ENCODE measurements around the gene ADARB2. TPM values are rescaled to one million over a fixed set of nuclear protein-coding genes. Genes with fewer than 3 reads are reported as not detected.

ADARB2 gene
- total and polyA plus RNA-seq, 10 of the 15 experiments (the other 5 are each of a cell fraction or from before 2014, with no cell fraction given): 0.02 to 4.1 (median 0.76) TPM

DNA sequence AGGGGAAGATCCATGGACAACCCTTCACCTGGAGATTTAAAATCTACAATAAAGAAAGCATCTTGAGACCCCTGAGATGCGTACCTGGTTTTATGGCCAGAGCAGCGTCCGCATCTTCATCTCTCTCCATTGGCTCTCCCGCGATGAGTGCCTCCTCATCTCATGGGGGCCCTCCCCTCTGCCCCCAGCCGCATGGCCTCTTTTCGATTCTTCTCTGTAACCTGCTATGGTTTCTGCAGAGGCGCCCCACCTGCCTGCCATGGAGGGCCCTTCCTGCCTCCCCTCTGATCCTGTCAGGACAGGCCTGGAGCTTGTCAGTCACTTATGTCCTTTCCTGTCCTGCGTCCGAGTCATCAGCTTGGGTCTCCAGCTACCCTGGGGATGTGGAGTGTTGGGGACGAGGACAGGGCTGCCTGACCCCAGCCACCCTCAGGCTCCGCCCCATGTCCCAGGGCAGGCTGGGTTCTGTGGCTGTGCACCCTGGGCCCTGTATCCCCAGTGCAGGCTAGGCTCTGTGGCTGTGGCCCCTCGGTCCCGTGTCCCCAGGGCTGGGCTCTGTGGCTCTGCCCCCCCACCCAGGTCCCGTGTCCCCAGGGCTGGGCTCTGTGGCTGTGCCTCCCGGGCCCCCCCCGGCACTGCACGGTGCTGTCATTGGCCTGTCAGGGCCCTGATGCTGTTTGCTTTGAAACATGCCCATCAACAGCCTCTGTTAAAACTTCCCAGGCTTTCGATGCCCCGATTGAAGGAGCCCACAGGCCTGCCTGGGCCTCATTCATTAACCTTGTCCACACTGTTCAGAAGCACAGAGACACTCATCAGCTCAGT, 581.3 kb downstream of the ADARB2 start:
- Histone ChIP-seq H3K9me3 (replicated peaks; ENCODE audit: control insufficient read depth, insufficient read depth, low read length) (no peaks in the 10 kb centered on the region), H3K9ac (ENCODE audit: control insufficient read depth, insufficient read depth, low read length) (no peak overlapping the region), H4K20me1 (ENCODE audit: control insufficient read depth, insufficient read depth) (no peaks in the 10 kb centered on the region), H3K27ac (ENCODE audit: control insufficient read depth, insufficient read depth) (no peak overlapping the region), H3K4me3 (no peak overlapping the region), H3K36me3 (ENCODE audit: control insufficient read depth in 2 of 2, insufficient read depth in 2 of 2, low read length in 1 of 2) (no peaks in the 10 kb centered on the region), H3K4me2 (ENCODE audit: control insufficient read depth, insufficient read depth) (no peak overlapping the region), H3K27me3 (replicated peaks in 1 of 2; ENCODE audit: control insufficient read depth in 2 of 2, insufficient read depth in 2 of 2, low read length in 1 of 2) (no peaks in the 10 kb centered on the region; a peak in 1 of 4 replicates), H3K4me1 (ENCODE audit: control insufficient read depth, insufficient read depth, low read length) (no peaks in the 10 kb centered on the region), H3K79me2 (ENCODE audit: control insufficient read depth, insufficient read depth, low read length) (no peaks in the 10 kb centered on the region), H2AFZ (ENCODE audit: control insufficient read depth, low read depth, low read length) (no peak overlapping the region)
- WGBS (ENCODE audit: insufficient coverage, insufficient replicate concordance, low lambda C conversion rate, missing lambda C conversion rate): 55% methylated on average over 18 of the region's 20 CpGs
- RAD21 ChIA-PET (ENCODE audit: unreplicated experiment): no interaction called here
- ATAC-seq (no peak), DNase-seq (ENCODE audit: low read depth, low spot score) (no peak), FAIRE-seq (no peak)
- CTCF ChIA-PET: no interaction called here
- POLR2A ChIA-PET: no interaction called here
- intact Hi-C loops (cut with micrococcal nuclease; ENCODE audit: unreplicated experiment) (no loop called here), in situ Hi-C loops (cut with MboI) (no loop called here)
- no TSS peak for BruUV-seq (replicated peaks)
- SMC1A ChIA-PET (ENCODE audit: uncharacterized antibody, unreplicated experiment): no interaction called here
- TF ChIP-seq CREM (IDR thresholded peaks at IDR 0.05; ENCODE audit: low read depth) (no peak), MEF2B (IDR thresholded peaks at IDR 0.05; ENCODE audit: partially characterized antibody, poor library complexity, severe bottlenecking) (no peak), ASH2L (IDR thresholded peaks at IDR 0.05; ENCODE audit: borderline replicate concordance, low read depth) (no peak), BRCA1 (IDR thresholded peaks at IDR 0.05; ENCODE audit: low read depth, low read length) (no peak), WRNIP1 (IDR thresholded peaks at IDR 0.05; ENCODE audit: borderline replicate concordance, low read depth, low read length) (no peak), IKZF1 (conservative IDR thresholded peaks at IDR 0.05) (no peak), IRF4 (IDR thresholded peaks at IDR 0.05; ENCODE audit: low read depth, low read length) (no peak), TCF3 (IDR thresholded peaks at IDR 0.05; ENCODE audit: borderline replicate concordance, insufficient read depth, low read depth, low read length) (no peak), POLR2A (IDR thresholded peaks at IDR 0.05; ENCODE audit: low read depth, low read length) (no peak)
- TF ChIP-seq, protein P1, sequence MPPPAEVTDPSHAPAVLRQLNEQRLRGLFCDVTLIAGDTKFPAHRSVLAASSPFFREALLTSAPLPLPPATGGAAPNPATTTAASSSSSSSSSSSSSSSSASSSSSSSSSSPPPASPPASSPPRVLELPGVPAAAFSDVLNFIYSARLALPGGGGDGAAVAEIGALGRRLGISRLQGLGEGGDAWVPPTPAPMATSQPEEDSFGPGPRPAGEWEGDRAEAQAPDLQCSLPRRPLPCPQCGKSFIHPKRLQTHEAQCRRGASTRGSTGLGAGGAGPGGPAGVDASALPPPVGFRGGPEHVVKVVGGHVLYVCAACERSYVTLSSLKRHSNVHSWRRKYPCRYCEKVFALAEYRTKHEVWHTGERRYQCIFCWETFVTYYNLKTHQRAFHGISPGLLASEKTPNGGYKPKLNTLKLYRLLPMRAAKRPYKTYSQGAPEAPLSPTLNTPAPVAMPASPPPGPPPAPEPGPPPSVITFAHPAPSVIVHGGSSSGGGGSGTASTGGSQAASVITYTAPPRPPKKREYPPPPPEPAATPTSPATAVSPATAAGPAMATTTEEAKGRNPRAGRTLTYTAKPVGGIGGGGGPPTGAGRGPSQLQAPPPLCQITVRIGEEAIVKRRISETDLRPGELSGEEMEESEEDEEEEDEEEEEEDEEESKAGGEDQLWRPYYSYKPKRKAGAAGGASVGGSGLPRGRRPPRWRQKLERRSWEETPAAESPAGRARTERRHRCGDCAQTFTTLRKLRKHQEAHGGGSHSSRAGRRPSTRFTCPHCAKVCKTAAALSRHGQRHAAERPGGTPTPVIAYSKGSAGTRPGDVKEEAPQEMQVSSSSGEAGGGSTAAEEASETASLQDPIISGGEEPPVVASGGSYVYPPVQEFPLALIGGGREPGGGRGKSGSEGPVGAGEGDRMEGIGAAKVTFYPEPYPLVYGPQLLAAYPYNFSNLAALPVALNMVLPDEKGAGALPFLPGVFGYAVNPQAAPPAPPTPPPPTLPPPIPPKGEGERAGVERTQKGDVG (CRISPR knock-in tag; IDR thresholded peaks at IDR 0.05): no peak
- TF ChIP-seq, protein P2, sequence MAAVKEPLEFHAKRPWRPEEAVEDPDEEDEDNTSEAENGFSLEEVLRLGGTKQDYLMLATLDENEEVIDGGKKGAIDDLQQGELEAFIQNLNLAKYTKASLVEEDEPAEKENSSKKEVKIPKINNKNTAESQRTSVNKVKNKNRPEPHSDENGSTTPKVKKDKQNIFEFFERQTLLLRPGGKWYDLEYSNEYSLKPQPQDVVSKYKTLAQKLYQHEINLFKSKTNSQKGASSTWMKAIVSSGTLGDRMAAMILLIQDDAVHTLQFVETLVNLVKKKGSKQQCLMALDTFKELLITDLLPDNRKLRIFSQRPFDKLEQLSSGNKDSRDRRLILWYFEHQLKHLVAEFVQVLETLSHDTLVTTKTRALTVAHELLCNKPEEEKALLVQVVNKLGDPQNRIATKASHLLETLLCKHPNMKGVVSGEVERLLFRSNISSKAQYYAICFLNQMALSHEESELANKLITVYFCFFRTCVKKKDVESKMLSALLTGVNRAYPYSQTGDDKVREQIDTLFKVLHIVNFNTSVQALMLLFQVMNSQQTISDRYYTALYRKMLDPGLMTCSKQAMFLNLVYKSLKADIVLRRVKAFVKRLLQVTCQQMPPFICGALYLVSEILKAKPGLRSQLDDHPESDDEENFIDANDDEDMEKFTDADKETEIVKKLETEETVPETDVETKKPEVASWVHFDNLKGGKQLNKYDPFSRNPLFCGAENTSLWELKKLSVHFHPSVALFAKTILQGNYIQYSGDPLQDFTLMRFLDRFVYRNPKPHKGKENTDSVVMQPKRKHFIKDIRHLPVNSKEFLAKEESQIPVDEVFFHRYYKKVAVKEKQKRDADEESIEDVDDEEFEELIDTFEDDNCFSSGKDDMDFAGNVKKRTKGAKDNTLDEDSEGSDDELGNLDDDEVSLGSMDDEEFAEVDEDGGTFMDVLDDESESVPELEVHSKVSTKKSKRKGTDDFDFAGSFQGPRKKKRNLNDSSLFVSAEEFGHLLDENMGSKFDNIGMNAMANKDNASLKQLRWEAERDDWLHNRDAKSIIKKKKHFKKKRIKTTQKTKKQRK (IDR thresholded peaks at IDR 0.05; ENCODE audit: low read depth, low read length): no peak

All from GM12878 (cell line).